Measurements from ENCODE around the gene TACC3. TPM values are rescaled to one million over a fixed set of nuclear protein-coding genes. Genes with fewer than 3 reads are reported as not detected.

TACC3 gene
- total RNA-seq, 1 donor from 2014 or later, result 15.0 TPM

- H3K36me3 Mint-ChIP-seq (ENCODE audit: low read depth, unreplicated experiment), result no peaks in the 10 kb centered on the region
- no peak overlapping the region for H3K4me3 ChIP-seq (ENCODE audit: insufficient read depth, low read depth, low read length)
- no peak for FAIRE-seq
- no peak overlapping the region for H3K27ac Mint-ChIP-seq (ENCODE audit: unreplicated experiment)
- no peaks in the 10 kb centered on the region for H3K9me3 Mint-ChIP-seq (ENCODE audit: unreplicated experiment)
- H3K27me3 Mint-ChIP-seq (ENCODE audit: low read depth, unreplicated experiment), result peaks cover 3% of the 10 kb centered on the region
- H3K79me2 ChIP-seq (ENCODE audit: insufficient read depth, low read length), result no peaks in the 10 kb centered on the region
- no peak overlapping the region for H2AFZ ChIP-seq (ENCODE audit: low read depth, low read length)
- no peak overlapping the region for H3K9ac ChIP-seq (ENCODE audit: low read length)
- no peak for DNase-seq (ENCODE audit: low read depth)
- H3K36me3 ChIP-seq (ENCODE audit: insufficient read depth, low read length), result no peaks in the 10 kb centered on the region
- H3K4me1 ChIP-seq (ENCODE audit: insufficient read depth, low read length), result no peaks in the 10 kb centered on the region
- H4K20me1 ChIP-seq (ENCODE audit: insufficient read depth, low read length), result no peaks in the 10 kb centered on the region
- TF ChIP-seq CTCF (IDR thresholded peaks at IDR 0.05; ENCODE audit: insufficient read depth, low read depth, low read length), result no peak
- no peak for TF ChIP-seq EZH2 (IDR thresholded peaks at IDR 0.05; ENCODE audit: insufficient read depth, low read length)
- H3K4me2 ChIP-seq (ENCODE audit: low read length), result no peak overlapping the region
- no peaks in the 10 kb centered on the region for H3K9me3 ChIP-seq (ENCODE audit: insufficient read depth, low read depth, low read length)
- no peak overlapping the region for H3K27ac ChIP-seq (ENCODE audit: low read depth, low read length)
- H3K27me3 ChIP-seq (ENCODE audit: insufficient read depth, low read length), result no peaks in the 10 kb centered on the region
- H3K4me1 Mint-ChIP-seq (ENCODE audit: low read depth, unreplicated experiment), result no peaks in the 10 kb centered on the region
- no peak overlapping the region for H3K4me3 Mint-ChIP-seq (ENCODE audit: unreplicated experiment)
Measured at GRCh38 chr4:1756893-1757779, 35.8 kb downstream of the TACC3 start.

GRCh38 chr4:1757836-1758235 lies 36.5 kb downstream of the TACC3 start:
- peaks cover 4% of the 10 kb centered on the region for H3K27me3 Mint-ChIP-seq (ENCODE audit: low read depth, unreplicated experiment)
- FAIRE-seq, result no peak
- no peak overlapping the region for H3K4me2 ChIP-seq (ENCODE audit: low read length)
- H3K4me1 Mint-ChIP-seq (ENCODE audit: low read depth, unreplicated experiment), result no peaks in the 10 kb centered on the region
- no peaks in the 10 kb centered on the region for H3K36me3 ChIP-seq (ENCODE audit: insufficient read depth, low read length)
- H3K27me3 ChIP-seq (ENCODE audit: insufficient read depth, low read length), result no peaks in the 10 kb centered on the region
- TF ChIP-seq EZH2 (IDR thresholded peaks at IDR 0.05; ENCODE audit: insufficient read depth, low read length), result no peak
- TF ChIP-seq CTCF (IDR thresholded peaks at IDR 0.05; ENCODE audit: insufficient read depth, low read depth, low read length), result no peak
- H3K36me3 Mint-ChIP-seq (ENCODE audit: low read depth, unreplicated experiment), result no peaks in the 10 kb centered on the region
- no peak overlapping the region for H3K4me3 ChIP-seq (ENCODE audit: insufficient read depth, low read depth, low read length)
- no peaks in the 10 kb centered on the region for H3K9me3 Mint-ChIP-seq (ENCODE audit: unreplicated experiment)
- H3K9me3 ChIP-seq (ENCODE audit: insufficient read depth, low read depth, low read length), result no peaks in the 10 kb centered on the region
- H3K27ac ChIP-seq (ENCODE audit: low read depth, low read length), result no peak overlapping the region
- no peak overlapping the region for H3K4me3 Mint-ChIP-seq (ENCODE audit: unreplicated experiment)
- H3K27ac Mint-ChIP-seq (ENCODE audit: unreplicated experiment), result no peak overlapping the region
- no peak overlapping the region for H2AFZ ChIP-seq (ENCODE audit: low read depth, low read length)
- no peaks in the 10 kb centered on the region for H3K4me1 ChIP-seq (ENCODE audit: insufficient read depth, low read length)
- H4K20me1 ChIP-seq (ENCODE audit: insufficient read depth, low read length), result no peaks in the 10 kb centered on the region
- DNase-seq (ENCODE audit: low read depth), result no peak
- H3K9ac ChIP-seq (ENCODE audit: low read length), result no peak overlapping the region
- no peaks in the 10 kb centered on the region for H3K79me2 ChIP-seq (ENCODE audit: insufficient read depth, low read length)

All from astrocyte (in vitro differentiated cells and primary cell).